ENCODE data around the gene GCSAM.

Gene GCSAM

DNA sequence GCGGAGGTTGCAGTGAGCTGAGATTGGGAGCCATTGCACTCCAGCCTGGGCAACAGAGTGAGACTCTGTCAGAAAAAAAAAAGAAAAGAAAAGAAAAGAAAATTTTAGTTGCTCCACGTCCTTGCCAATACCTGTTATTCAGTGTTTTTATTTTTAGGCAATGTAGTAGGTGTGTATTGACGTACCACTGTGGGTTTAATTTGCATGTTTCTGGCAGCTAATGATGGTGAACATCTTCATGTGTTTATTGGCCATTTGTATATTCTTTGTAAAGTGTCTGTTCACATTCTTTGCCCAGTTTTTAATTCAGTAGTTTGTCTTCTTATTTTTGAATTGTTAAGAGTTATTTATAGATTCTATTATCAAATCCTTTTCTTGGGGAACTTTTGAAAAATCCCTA is 38.1 kb upstream of the GCSAM start:
- Histone ChIP-seq H3K79me2 (ENCODE audit: insufficient read depth, low read length) (no peaks in the 10 kb centered on the region), H3K27me3 (ENCODE audit: low read length) (no peaks in the 10 kb centered on the region), H3K4me3 (ENCODE audit: insufficient read depth, low read length, poor library complexity, severe bottlenecking) (no peak overlapping the region), H3K9ac (ENCODE audit: low read length) (no peak overlapping the region), H3K4me2 (ENCODE audit: low read depth, low read length, poor library complexity, severe bottlenecking) (no peak overlapping the region), H3K9me3 (ENCODE audit: insufficient read depth, low read length) (no peaks in the 10 kb centered on the region), H3K27ac (ENCODE audit: low read depth, low read length) (no peak overlapping the region), H2AFZ (ENCODE audit: low read depth, low read length, severe bottlenecking) (no peak overlapping the region), H3F3A (ENCODE audit: insufficient read depth) (no peaks in the 10 kb centered on the region; the same call in 1 of the 2 replicates), H4K20me1 (ENCODE audit: low read depth, low read length) (no peaks in the 10 kb centered on the region), H3K9me2 (replicated peaks; ENCODE audit: insufficient read depth, low read length) (no peaks in the 10 kb centered on the region), H3K36me3 (ENCODE audit: low read length) (no peaks in the 10 kb centered on the region)
- TF ChIP-seq, protein P1, sequence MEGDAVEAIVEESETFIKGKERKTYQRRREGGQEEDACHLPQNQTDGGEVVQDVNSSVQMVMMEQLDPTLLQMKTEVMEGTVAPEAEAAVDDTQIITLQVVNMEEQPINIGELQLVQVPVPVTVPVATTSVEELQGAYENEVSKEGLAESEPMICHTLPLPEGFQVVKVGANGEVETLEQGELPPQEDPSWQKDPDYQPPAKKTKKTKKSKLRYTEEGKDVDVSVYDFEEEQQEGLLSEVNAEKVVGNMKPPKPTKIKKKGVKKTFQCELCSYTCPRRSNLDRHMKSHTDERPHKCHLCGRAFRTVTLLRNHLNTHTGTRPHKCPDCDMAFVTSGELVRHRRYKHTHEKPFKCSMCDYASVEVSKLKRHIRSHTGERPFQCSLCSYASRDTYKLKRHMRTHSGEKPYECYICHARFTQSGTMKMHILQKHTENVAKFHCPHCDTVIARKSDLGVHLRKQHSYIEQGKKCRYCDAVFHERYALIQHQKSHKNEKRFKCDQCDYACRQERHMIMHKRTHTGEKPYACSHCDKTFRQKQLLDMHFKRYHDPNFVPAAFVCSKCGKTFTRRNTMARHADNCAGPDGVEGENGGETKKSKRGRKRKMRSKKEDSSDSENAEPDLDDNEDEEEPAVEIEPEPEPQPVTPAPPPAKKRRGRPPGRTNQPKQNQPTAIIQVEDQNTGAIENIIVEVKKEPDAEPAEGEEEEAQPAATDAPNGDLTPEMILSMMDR (IDR thresholded peaks at IDR 0.05; ENCODE audit: insufficient read depth, low read length, poor library complexity, severe bottlenecking), result no peak
- TF ChIP-seq EZH2phosphoT487 (conservative IDR thresholded peaks at IDR 0.05; ENCODE audit: low read length), result no peak

DNA sequence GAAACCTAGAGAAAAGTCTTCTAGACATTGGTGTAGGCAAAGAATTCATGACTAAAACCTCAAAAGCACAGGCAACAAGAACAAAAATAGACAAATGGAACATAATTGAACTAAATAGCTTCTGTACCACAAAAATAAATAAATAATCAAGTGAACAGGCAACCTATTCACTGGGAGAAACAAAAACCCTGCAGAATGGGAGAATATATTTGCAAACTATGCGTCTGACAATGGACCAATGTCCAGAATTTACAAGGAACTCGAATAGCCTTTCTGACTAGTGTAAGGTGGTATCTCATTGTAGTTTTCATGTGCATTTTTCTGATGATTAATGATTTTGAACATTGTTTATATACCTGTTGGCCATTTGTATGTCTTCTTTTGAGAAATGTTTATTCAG is 37.0 kb upstream of the GCSAM start:
- TF ChIP-seq, protein P1 (IDR thresholded peaks at IDR 0.05; ENCODE audit: insufficient read depth, low read length, poor library complexity, severe bottlenecking), result no peak
- TF ChIP-seq EZH2phosphoT487 (conservative IDR thresholded peaks at IDR 0.05; ENCODE audit: low read length), result no peak
- Histone ChIP-seq H4K20me1 (ENCODE audit: low read depth, low read length) (no peaks in the 10 kb centered on the region), H2AFZ (ENCODE audit: low read depth, low read length, severe bottlenecking) (no peak overlapping the region)

DNA sequence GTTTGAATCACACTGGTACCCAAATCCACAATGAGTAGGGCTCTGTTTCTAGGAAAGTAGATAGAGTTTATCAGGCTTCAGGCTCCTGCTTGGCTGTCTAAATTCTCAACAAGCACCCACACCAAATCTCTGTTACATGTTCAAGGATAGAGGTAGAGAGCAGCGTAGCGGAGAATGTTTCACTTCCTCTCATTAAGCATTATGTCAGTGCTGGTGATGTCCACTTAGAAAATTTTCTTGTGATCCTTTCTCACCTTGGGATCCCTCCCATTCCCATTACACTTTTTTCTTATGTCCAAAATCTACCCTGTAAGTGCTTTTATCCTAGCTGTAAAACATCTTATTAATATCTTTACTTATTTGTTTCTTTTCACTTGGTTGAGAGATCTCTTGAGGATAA is 34.7 kb upstream of the GCSAM start:
- no peaks in the 10 kb centered on the region; the same call in 1 of the 2 replicates for H3F3A ChIP-seq (ENCODE audit: insufficient read depth)
- no peak overlapping the region for H3K27ac ChIP-seq (ENCODE audit: low read depth, low read length)
- no peaks in the 10 kb centered on the region for H3K36me3 ChIP-seq (ENCODE audit: low read length)
- H3K27me3 ChIP-seq (ENCODE audit: low read length), result no peaks in the 10 kb centered on the region
- H3K4me3 ChIP-seq (ENCODE audit: insufficient read depth, low read length, poor library complexity, severe bottlenecking), result no peak overlapping the region
- no peak overlapping the region for H3K9ac ChIP-seq (ENCODE audit: low read length)
- H3K9me3 ChIP-seq (ENCODE audit: insufficient read depth, low read length), result no peaks in the 10 kb centered on the region
- no peaks in the 10 kb centered on the region for H4K20me1 ChIP-seq (ENCODE audit: low read depth, low read length)
- no peaks in the 10 kb centered on the region for H3K79me2 ChIP-seq (ENCODE audit: insufficient read depth, low read length)
- H2AFZ ChIP-seq (ENCODE audit: low read depth, low read length, severe bottlenecking), result no peak overlapping the region
- TF ChIP-seq, protein P1 (IDR thresholded peaks at IDR 0.05; ENCODE audit: insufficient read depth, low read length, poor library complexity, severe bottlenecking), result no peak
- no peak for TF ChIP-seq EZH2phosphoT487 (conservative IDR thresholded peaks at IDR 0.05; ENCODE audit: low read length)
- no peaks in the 10 kb centered on the region for H3K9me2 ChIP-seq (replicated peaks; ENCODE audit: insufficient read depth, low read length)
- H3K4me2 ChIP-seq (ENCODE audit: low read depth, low read length, poor library complexity, severe bottlenecking), result no peak overlapping the region

More for the DNA sequence above, 37.0 kb upstream of the GCSAM start:
- Histone ChIP-seq H3K27ac (ENCODE audit: low read depth, low read length) (no peak overlapping the region), H3K36me3 (ENCODE audit: low read length) (no peaks in the 10 kb centered on the region), H3K27me3 (ENCODE audit: low read length) (no peaks in the 10 kb centered on the region), H3K4me3 (ENCODE audit: insufficient read depth, low read length, poor library complexity, severe bottlenecking) (no peak overlapping the region), H3K9ac (ENCODE audit: low read length) (no peak overlapping the region), H3K4me2 (ENCODE audit: low read depth, low read length, poor library complexity, severe bottlenecking) (no peak overlapping the region), H3K79me2 (ENCODE audit: insufficient read depth, low read length) (no peaks in the 10 kb centered on the region), H3K9me3 (ENCODE audit: insufficient read depth, low read length) (no peaks in the 10 kb centered on the region), H3F3A (ENCODE audit: insufficient read depth) (no peaks in the 10 kb centered on the region; the same call in 1 of the 2 replicates), H3K9me2 (replicated peaks; ENCODE audit: insufficient read depth, low read length) (no peaks in the 10 kb centered on the region)

Data from SU-DHL-6 (cell line).